Measurements from ENCODE around the gene DDA1.

Gene DDA1

GRCh38 chr19:17300992-17301619, 8.3 kb upstream of the DDA1 start:
- no peak overlapping the region for H3K27ac Mint-ChIP-seq
- no peaks in the 10 kb centered on the region for H3K27me3 Mint-ChIP-seq
- H3K36me3 Mint-ChIP-seq (ENCODE audit: low read depth): peaks cover 14% of the 10 kb centered on the region
- no peaks in the 10 kb centered on the region for H3K9me3 Mint-ChIP-seq
- peaks cover 35% of the 10 kb centered on the region for H3K4me1 Mint-ChIP-seq (ENCODE audit: low read depth)
- no peak overlapping the region for H3K4me3 Mint-ChIP-seq

- H3K27me3 Mint-ChIP-seq: no peaks in the 10 kb centered on the region
- H3K9me3 Mint-ChIP-seq: no peaks in the 10 kb centered on the region
- no peak overlapping the region for H3K27ac Mint-ChIP-seq
- peak overlapping the region; percentile 63 for H3K4me3 Mint-ChIP-seq
- H3K36me3 Mint-ChIP-seq (ENCODE audit: low read depth): peaks cover 11% of the 10 kb centered on the region
- H3K4me1 Mint-ChIP-seq (ENCODE audit: low read depth): peaks cover 43% of the 10 kb centered on the region
Measured at GRCh38 chr19:17302391-17303166, 6.8 kb upstream of the DDA1 start.

- peaks cover 9% of the 10 kb centered on the region for H3K36me3 Mint-ChIP-seq (ENCODE audit: low read depth)
- H3K4me1 Mint-ChIP-seq (ENCODE audit: low read depth): peaks cover 48% of the 10 kb centered on the region
- H3K27me3 Mint-ChIP-seq: no peaks in the 10 kb centered on the region
- peak within 1 kb of the TSS; percentile 63 for H3K4me3 Mint-ChIP-seq
- no peak within 1 kb of the TSS for H3K27ac Mint-ChIP-seq
- no peaks in the 10 kb centered on the region for H3K9me3 Mint-ChIP-seq
Measured at GRCh38 chr19:17303167-17303939, 6.0 kb upstream of the DDA1 start, which contains the start of gene ABHD8. Gene ABHD8, minus strand, starts transcription at chr19:17303425. Its CDS starts 1,809 bp downstream, at chr19:17301616.

GRCh38 chr19:17303940-17304267, 5.5 kb upstream of the DDA1 start:
- Mint-ChIP-seq H3K27me3 (no peaks in the 10 kb centered on the region), H3K9me3 (no peaks in the 10 kb centered on the region), H3K4me1 (ENCODE audit: low read depth) (peaks cover 49% of the 10 kb centered on the region), H3K4me3 (peak overlapping the region; percentile 63), H3K27ac (no peak overlapping the region), H3K36me3 (ENCODE audit: low read depth) (peaks cover 8% of the 10 kb centered on the region)

GRCh38 chr19:17304386-17305215, 4.8 kb upstream of the DDA1 start:
- Mint-ChIP-seq H3K36me3 (ENCODE audit: low read depth) (peaks cover 8% of the 10 kb centered on the region), H3K4me3 (peak overlapping the region; percentile 89), H3K4me1 (ENCODE audit: low read depth) (peaks cover 53% of the 10 kb centered on the region), H3K27ac (peak overlapping the region; percentile 55), H3K9me3 (no peaks in the 10 kb centered on the region), H3K27me3 (no peaks in the 10 kb centered on the region)

- peaks cover 8% of the 10 kb centered on the region for H3K36me3 Mint-ChIP-seq (ENCODE audit: low read depth)
- H3K4me3 Mint-ChIP-seq: peak overlapping the region; percentile 89
- H3K27me3 Mint-ChIP-seq: no peaks in the 10 kb centered on the region
- H3K27ac Mint-ChIP-seq: peak overlapping the region; percentile 55
- peaks cover 55% of the 10 kb centered on the region for H3K4me1 Mint-ChIP-seq (ENCODE audit: low read depth)
- H3K9me3 Mint-ChIP-seq: no peaks in the 10 kb centered on the region
Measured at GRCh38 chr19:17305216-17305516, 4.2 kb upstream of the DDA1 start.

GRCh38 chr19:17305517-17306284, 3.7 kb upstream of the DDA1 start, which contains the start of gene MRPL34:
Gene MRPL34, plus strand, starts transcription at chr19:17305872. Its CDS starts 21 bp downstream, at chr19:17305893.
- Mint-ChIP-seq H3K4me3 (peak within 1 kb of the TSS; percentile 89), H3K4me1 (ENCODE audit: low read depth) (peaks cover 60% of the 10 kb centered on the region), H3K36me3 (ENCODE audit: low read depth) (peaks cover 8% of the 10 kb centered on the region)

GRCh38 chr19:17306285-17306714, 3.1 kb upstream of the DDA1 start:
- peaks cover 8% of the 10 kb centered on the region for H3K36me3 Mint-ChIP-seq (ENCODE audit: low read depth)
- no peaks in the 10 kb centered on the region for H3K27me3 Mint-ChIP-seq
- H3K27ac Mint-ChIP-seq: peak overlapping the region; percentile 86
- no peaks in the 10 kb centered on the region for H3K9me3 Mint-ChIP-seq
- peak overlapping the region; percentile 89 for H3K4me3 Mint-ChIP-seq
- peaks cover 65% of the 10 kb centered on the region for H3K4me1 Mint-ChIP-seq (ENCODE audit: low read depth)

More at GRCh38 chr19:17305517-17306284, 3.7 kb upstream of the DDA1 start, which contains the start of gene MRPL34:
- no peaks in the 10 kb centered on the region for H3K9me3 Mint-ChIP-seq
- peak within 1 kb of the TSS; percentile 86 for H3K27ac Mint-ChIP-seq
- no peaks in the 10 kb centered on the region for H3K27me3 Mint-ChIP-seq

- Mint-ChIP-seq H3K4me3 (peak overlapping the region; percentile 89), H3K4me1 (ENCODE audit: low read depth) (peaks cover 64% of the 10 kb centered on the region), H3K27ac (peak overlapping the region; percentile 58), H3K27me3 (no peaks in the 10 kb centered on the region), H3K36me3 (ENCODE audit: low read depth) (peaks cover 3% of the 10 kb centered on the region), H3K9me3 (no peaks in the 10 kb centered on the region)
Measured at GRCh38 chr19:17307876-17308377, 1.4 kb upstream of the DDA1 start.

- Mint-ChIP-seq H3K36me3 (ENCODE audit: low read depth) (peaks cover 10% of the 10 kb centered on the region), H3K4me1 (ENCODE audit: low read depth) (peaks cover 48% of the 10 kb centered on the region)
Measured at GRCh38 chr19:17309965-17310461, 650 bp downstream of the DDA1 start.

GRCh38 chr19:17311455-17312188, 2.3 kb downstream of the DDA1 start:
- H3K27me3 Mint-ChIP-seq: no peaks in the 10 kb centered on the region
- no peaks in the 10 kb centered on the region for H3K9me3 Mint-ChIP-seq
- peak overlapping the region; percentile 43 for H3K4me3 Mint-ChIP-seq
- peaks cover 18% of the 10 kb centered on the region for H3K36me3 Mint-ChIP-seq (ENCODE audit: low read depth)
- no peak overlapping the region for H3K27ac Mint-ChIP-seq
- H3K4me1 Mint-ChIP-seq (ENCODE audit: low read depth): peaks cover 43% of the 10 kb centered on the region

More at GRCh38 chr19:17309965-17310461, 650 bp downstream of the DDA1 start:
- Mint-ChIP-seq H3K4me3 (peak overlapping the region; percentile 92), H3K9me3 (no peaks in the 10 kb centered on the region), H3K27ac (peak overlapping the region; percentile 87), H3K27me3 (no peaks in the 10 kb centered on the region)

GRCh38 chr19:17312189-17313113, 3.1 kb downstream of the DDA1 start:
- H3K27ac Mint-ChIP-seq: no peak overlapping the region
- peaks cover 18% of the 10 kb centered on the region for H3K36me3 Mint-ChIP-seq (ENCODE audit: low read depth)
- no peak overlapping the region for H3K4me3 Mint-ChIP-seq
- no peaks in the 10 kb centered on the region for H3K27me3 Mint-ChIP-seq
- H3K9me3 Mint-ChIP-seq: no peaks in the 10 kb centered on the region
- peaks cover 35% of the 10 kb centered on the region for H3K4me1 Mint-ChIP-seq (ENCODE audit: low read depth)

All from stimulated activated naive CD8-positive, alpha-beta T cell treated with anti-CD3 and anti-CD28 coated beads, Interleukin-15, Interleukin-2, amounts not matched to agents 100 ng/mL and 50 ng/mL, for 24 hours (primary cell).